Fibroblast of mammary gland (primary cell): ENCODE data around the gene TRIM17.

ENCODE experiments used
- DNase-seq: peaks from one replicate; pipeline ENCODE4 v3.0.0-alpha.2; 2010; ENCODE audit warnings: low read depth
- H3K4me3 ChIP-seq: 2 replicates; pipeline ENCODE4 v1.5.1; 2011; ENCODE audit warnings: low read depth, mild to moderate bottlenecking, low read length, moderate library complexity; ENCODE audit not compliant: control insufficient read depth
- TF ChIP-seq, protein P1 (sequence below): conservative IDR thresholded peaks from 2 replicates; pipeline ENCODE4 v1.5.1; 2011; ENCODE audit warnings: low read depth, low read length, inconsistent platforms; ENCODE audit not compliant: control insufficient read depth, insufficient read depth

The TRIM17 gene

DNA sequence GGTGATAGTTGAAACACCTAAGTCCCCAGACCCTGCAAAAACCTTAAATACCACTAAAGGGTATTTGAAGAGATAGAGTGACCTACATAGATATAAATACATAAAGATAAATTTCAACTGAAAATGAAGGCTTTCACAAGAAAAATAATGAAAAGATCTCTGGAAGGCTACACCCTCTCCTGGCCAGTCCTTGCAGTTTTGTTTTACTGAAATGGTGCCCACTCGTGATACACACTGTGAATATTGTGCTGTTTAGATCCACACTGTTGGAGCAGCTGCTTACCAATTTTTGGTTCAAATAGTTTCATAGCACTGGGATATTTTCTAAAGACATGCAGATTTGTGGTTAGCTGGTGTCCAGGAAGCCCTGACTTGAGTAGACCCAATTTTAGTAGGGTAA, 39.1 kb upstream of the TRIM17 start:
- peak; percentile 28 for DNase-seq
- TF ChIP-seq, protein P1, sequence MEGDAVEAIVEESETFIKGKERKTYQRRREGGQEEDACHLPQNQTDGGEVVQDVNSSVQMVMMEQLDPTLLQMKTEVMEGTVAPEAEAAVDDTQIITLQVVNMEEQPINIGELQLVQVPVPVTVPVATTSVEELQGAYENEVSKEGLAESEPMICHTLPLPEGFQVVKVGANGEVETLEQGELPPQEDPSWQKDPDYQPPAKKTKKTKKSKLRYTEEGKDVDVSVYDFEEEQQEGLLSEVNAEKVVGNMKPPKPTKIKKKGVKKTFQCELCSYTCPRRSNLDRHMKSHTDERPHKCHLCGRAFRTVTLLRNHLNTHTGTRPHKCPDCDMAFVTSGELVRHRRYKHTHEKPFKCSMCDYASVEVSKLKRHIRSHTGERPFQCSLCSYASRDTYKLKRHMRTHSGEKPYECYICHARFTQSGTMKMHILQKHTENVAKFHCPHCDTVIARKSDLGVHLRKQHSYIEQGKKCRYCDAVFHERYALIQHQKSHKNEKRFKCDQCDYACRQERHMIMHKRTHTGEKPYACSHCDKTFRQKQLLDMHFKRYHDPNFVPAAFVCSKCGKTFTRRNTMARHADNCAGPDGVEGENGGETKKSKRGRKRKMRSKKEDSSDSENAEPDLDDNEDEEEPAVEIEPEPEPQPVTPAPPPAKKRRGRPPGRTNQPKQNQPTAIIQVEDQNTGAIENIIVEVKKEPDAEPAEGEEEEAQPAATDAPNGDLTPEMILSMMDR = peak; percentile 22
- H3K4me3 ChIP-seq = no peak overlapping the region

DNA sequence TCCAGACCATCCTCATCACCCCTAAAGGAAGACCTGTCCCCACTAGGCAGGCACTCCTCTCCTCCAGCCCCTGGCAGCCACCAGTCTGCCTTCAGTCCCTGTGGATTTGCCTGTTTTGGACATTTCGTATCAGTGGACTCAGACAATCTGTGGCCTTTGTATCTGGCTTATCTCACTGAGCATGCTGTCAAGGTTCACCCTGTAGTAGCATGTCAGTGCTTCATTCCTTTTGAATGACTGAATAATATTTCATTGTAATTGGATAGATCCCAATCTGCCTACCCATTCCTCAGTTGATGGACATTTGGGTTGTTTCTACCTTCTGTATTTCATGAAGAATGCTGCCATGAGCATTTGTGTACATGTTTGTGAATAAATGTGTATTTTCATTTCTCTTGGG, 37.6 kb upstream of the TRIM17 start:
- DNase-seq = no peak
- TF ChIP-seq, protein P1 = no peak
- H3K4me3 ChIP-seq = no peak overlapping the region

DNA sequence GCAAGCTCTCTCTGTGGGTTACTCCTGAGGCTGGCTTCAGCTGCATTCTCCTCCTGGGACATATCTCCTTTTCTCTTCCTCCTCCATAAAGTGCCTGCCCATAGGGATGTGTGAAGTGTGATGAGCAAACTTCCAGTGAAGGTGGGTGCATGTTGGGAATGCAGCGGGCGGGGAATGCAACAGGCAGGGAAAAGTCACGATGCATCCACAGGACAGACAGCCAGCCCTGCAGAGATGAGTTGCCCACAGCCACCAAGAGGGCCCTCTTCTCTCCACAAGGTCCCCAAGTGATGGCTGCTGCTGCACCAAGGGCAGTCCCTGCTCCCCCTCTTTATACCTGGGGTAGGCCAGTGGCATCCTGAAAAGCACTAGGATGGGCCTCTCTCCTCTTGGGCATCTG, 37.0 kb upstream of the TRIM17 start:
- TF ChIP-seq, protein P1 = no peak
- no peak overlapping the region for H3K4me3 ChIP-seq
- DNase-seq = no peak

DNA sequence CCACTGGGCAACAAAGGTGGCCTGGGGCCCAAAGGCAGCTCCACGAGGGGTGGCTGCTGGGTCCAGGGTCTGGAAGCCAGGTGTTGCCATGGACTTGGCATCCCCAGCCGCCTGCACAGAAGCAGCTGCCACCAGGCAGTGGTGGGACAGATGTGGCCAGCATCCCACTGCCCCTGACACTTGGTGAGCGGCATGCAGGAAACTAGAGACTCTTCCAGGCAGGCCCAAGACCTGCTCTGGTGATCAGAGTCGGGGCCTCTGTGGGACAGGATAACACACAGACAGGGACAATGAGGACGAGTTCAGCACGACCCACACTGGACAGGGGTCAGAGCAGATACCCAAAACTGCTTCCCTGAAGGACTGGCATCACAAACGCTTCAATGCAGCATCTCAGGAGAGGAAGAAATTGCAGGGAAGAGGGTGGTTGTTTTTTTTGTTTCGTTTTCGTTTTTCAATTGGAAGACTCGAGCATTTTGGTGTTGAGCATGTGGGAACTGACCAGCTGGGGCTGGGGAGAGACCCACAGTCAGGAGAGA, 36.4 kb upstream of the TRIM17 start:
- TF ChIP-seq, protein P1 = no peak
- no peak overlapping the region for H3K4me3 ChIP-seq
- DNase-seq = no peak

DNA sequence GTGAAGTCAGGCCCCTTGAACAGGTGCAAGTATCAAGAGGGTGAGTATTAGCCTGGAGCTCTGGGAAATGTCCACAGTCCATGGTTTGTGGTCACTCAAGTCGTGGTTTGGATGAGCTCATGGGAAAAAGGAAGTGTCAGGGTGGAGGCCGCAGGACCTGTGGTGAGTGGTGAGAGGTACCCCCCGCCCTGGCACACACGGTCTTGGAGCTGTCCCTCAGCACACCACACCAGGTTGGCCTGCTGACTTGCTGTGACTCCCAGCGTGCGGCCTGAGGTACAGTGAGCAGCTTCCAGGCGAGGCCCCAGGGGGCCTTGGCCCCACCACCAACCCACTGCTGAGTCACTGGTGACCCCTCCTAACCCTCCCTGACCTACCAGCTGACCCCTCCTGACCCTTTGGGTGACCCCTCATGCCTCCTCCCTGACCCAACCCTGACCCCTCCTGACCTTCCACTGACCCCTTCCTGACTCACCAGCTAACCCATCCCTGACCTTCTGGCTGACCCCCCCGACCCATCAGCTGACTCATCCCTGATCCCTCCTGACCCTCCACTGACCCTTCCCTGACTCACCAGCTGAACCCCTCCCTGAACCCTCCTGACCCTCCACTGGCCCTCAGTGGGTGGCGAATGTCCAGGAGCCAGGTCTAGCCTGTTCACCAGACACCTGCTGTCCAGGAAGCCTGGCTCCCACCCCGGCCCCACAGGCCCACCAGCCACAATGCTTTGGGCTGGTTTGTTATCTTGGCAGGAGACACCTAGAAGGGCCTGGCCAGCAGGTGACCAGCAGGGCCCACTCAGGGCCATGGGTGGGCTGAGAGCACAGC, 35.7 kb upstream of the TRIM17 start:
- TF ChIP-seq, protein P1 = no peak
- DNase-seq = peak; percentile 42
- no peak overlapping the region for H3K4me3 ChIP-seq

DNA sequence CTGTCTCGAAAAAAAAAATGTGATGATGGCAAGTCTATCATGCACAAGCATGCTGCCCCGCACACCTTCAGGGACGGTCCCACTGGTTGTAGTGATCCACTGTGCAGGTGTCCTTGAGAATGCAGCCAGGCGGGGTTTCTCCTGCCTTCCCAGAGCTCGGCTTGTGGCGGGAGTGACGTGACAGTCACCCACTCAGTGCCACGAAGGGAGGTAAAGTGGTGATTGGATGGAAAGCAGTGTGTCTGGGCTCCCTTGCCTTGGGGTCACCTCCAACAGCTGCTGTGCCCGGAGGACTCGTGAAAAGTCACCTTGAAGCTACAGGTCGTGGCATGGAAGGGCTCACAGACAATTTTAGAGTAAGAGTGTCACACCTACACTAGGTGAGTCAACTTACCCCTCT, 33.5 kb upstream of the TRIM17 start:
- no peak for DNase-seq
- no peak overlapping the region for H3K4me3 ChIP-seq
- TF ChIP-seq, protein P1 = no peak
